ENCODE measurements around the gene EFCAB5. TPM values are rescaled to one million over a fixed set of nuclear protein-coding genes. Genes with fewer than 3 reads are reported as not detected.

Gene EFCAB5
- total and polyA plus RNA-seq, 2 of the 13 experiments (the other 11 are each of a cell fraction or from before 2014, with no cell fraction given): 0.15 TPM; not detected in 1

GRCh38 chr17:29929533-29930408, 11.7 kb upstream of the EFCAB5 start, which contains the start of gene SSH2 (continued):
- TF ChIP-seq MLX (CRISPR knock-in tag; IDR thresholded peaks at IDR 0.05): no peak
- TF ChIP-seq MIER2 (CRISPR knock-in tag; IDR thresholded peaks at IDR 0.05): no peak
- TF ChIP-seq DNMT3B (CRISPR knock-in tag; conservative IDR thresholded peaks at IDR 0.05): no peak
- TF ChIP-seq PHF20 (CRISPR knock-in tag; IDR thresholded peaks at IDR 0.05): no peak; the same call in 1 of the 2 replicates
- TF ChIP-seq FOXP1 (IDR thresholded peaks at IDR 0.05): no peak
- TF ChIP-seq FOXP1 (CRISPR knock-in tag; IDR thresholded peaks at IDR 0.05): no peak
- no peak for TF ChIP-seq ZNF225 (CRISPR knock-in tag; IDR thresholded peaks at IDR 0.05)
- peak; percentile 72; the same call in 1 of the 2 replicates for TF ChIP-seq ZNF598 (CRISPR knock-in tag; IDR thresholded peaks at IDR 0.05; ENCODE audit: borderline replicate concordance)
- TF ChIP-seq E2F1 (CRISPR knock-in tag; IDR thresholded peaks at IDR 0.05): no peak; the same call in 1 of the 2 replicates
- TF ChIP-seq GMEB1 (CRISPR knock-in tag; IDR thresholded peaks at IDR 0.05; ENCODE audit: borderline replicate concordance): peak; percentile 33; the same call in 1 of the 2 replicates
- TF ChIP-seq ARNTL (CRISPR knock-in tag; IDR thresholded peaks at IDR 0.05): peak; percentile 14; the same call in 1 of the 2 replicates
- TF ChIP-seq LRRFIP1 (CRISPR knock-in tag; conservative IDR thresholded peaks at IDR 0.05): no peak
- no peak for TF ChIP-seq ZBTB20 (CRISPR knock-in tag; IDR thresholded peaks at IDR 0.05; ENCODE audit: borderline replicate concordance, low read depth)
- TF ChIP-seq ADNP (CRISPR knock-in tag; IDR thresholded peaks at IDR 0.05): no peak
- TF ChIP-seq BCL6 (CRISPR knock-in tag; IDR thresholded peaks at IDR 0.05): peak; percentile 23; the same call in 1 of the 2 replicates
- TF ChIP-seq ZNF235 (CRISPR knock-in tag; IDR thresholded peaks at IDR 0.05; ENCODE audit: borderline replicate concordance): no peak
- no peak for TF ChIP-seq JUN (CRISPR knock-in tag; IDR thresholded peaks at IDR 0.05)
- no peak for TF ChIP-seq NAIF1 (CRISPR knock-in tag; IDR thresholded peaks at IDR 0.05; ENCODE audit: borderline replicate concordance)
- TF ChIP-seq ZNF367 (CRISPR knock-in tag; IDR thresholded peaks at IDR 0.05; ENCODE audit: borderline replicate concordance): no peak
- no peak for TF ChIP-seq ZNF768 (CRISPR knock-in tag; IDR thresholded peaks at IDR 0.05)
- TF ChIP-seq ZNF557 (CRISPR knock-in tag; IDR thresholded peaks at IDR 0.05): no peak
- TF ChIP-seq ZNF143 (CRISPR knock-in tag; IDR thresholded peaks at IDR 0.05): no peak
- no peak for TF ChIP-seq POLR2AphosphoS2 (IDR thresholded peaks at IDR 0.05; ENCODE audit: low read depth, low read length)
- TF ChIP-seq FOXK1 (CRISPR knock-in tag; IDR thresholded peaks at IDR 0.05; ENCODE audit: borderline replicate concordance, low read depth): no peak; the same call in 1 of the 2 replicates
